Lower lobe of right lung (tissue), 2 donors: Measurements from ENCODE around the gene SSH2. TPM values are rescaled to one million over a fixed set of nuclear protein-coding genes. Genes with fewer than 3 reads are reported as not detected.
"Not testable (repeated sequence)": the region's sequence is repeated elsewhere in the genome, so short reads cannot be mapped to it uniquely, and the experiment has no call there.

Experiments used
- ATAC-seq, 2 donors: fragments of 200-7000 bp; cut with Tn5 transposase; one replicate each; pipeline ENCODE4 v1.9.1; 2020 to 2022; ENCODE audit warnings: mild to moderate bottlenecking in 2 of 2, moderate library complexity in 2 of 2
- DNase-seq: peaks from one replicate; pipeline ENCODE4 v3.0.0-alpha.2; 2020
- H3K27ac ChIP-seq: fragments of 200-600 bp; one replicate; pipeline ENCODE4 v1.8.0; 2022
- H3K27me3 ChIP-seq: fragments of 200-600 bp; one replicate; pipeline ENCODE4 v1.8.0; 2022; ENCODE audit warnings: low read depth
- H3K36me3 ChIP-seq: fragments of 200-600 bp; one replicate; pipeline ENCODE4 v1.8.0; 2022; ENCODE audit warnings: mild to moderate bottlenecking
- H3K4me1 ChIP-seq: fragments of 200-600 bp; one replicate; pipeline ENCODE4 v1.8.0; 2022
- H3K4me3 ChIP-seq: fragments of 200-600 bp; one replicate; pipeline ENCODE4 v1.8.0; 2022; ENCODE audit warnings: mild to moderate bottlenecking
- H3K9me3 ChIP-seq: fragments of 200-600 bp; one replicate; pipeline ENCODE4 v1.8.0; 2022
- CTCF ChIP-seq: fragments of 200-600 bp; IDR thresholded peaks from one replicate; pipeline ENCODE4 v1.8.0; 2022; ENCODE audit warnings: antibody characterized with exemption, mild to moderate bottlenecking
- intact Hi-C: fragments of 100-400 bp; cut with DNase I; formaldehyde crosslinking; loops from one replicate; pipeline ENCODE4 v1.11.0; 2022
- total RNA-seq: library from RNA; stranded (reverse); fragmentation: NEBNext Ultra II Directional; extraction: Animal tissue kit (Norgen Biotek cat#: 25700); gene quantifications from one replicate; pipeline ENCODE4 v1.2.1, GENCODE V29; 2021
- donor health status: DM: no; HTN: yes; CAD: no; lungs with severe emphysema.

The SSH2 gene
- total RNA-seq, 1 donor from 2014 or later = 105 TPM

DNA sequence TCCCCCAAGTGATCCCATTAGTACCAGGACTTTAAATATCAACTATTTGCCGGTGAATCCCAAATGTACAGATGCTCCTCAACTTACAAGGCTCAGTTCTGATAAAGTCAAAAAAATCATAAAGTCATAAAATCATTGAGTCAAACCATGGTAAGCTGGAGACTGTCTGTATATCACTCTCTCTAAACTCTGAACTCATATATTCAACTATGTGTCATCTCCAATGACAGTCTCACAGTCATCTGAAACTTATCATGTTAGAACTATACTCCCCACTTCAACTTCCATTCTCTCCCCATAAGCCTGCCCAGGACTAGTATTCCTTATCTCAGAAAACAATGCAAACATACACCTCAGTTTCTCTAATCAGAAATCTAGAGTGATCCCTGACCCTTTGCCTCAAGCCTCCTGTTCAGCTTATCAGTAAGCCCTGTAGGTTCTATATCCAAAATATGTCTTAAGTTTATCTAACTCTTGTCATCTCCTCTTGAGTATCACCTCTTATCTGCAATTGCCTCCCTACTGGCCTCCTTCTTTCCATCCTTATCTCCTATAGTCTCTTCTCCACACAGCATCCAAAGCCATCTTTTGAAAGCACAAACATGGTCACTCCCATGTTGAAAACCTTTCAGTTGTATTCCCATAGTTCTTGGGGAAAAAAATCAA is 55.0 kb downstream of the SSH2 start:
- no peaks in the 10 kb centered on the region for H3K27me3 ChIP-seq
- H3K4me3 ChIP-seq = no peak overlapping the region
- no peak for TF ChIP-seq CTCF
- H3K36me3 ChIP-seq = no peaks in the 10 kb centered on the region
- H3K9me3 ChIP-seq = no peaks in the 10 kb centered on the region
- intact Hi-C loops = no loop called here
- ATAC-seq = no peak
- DNase-seq = no peak
- no peak overlapping the region for H3K27ac ChIP-seq
- H3K4me1 ChIP-seq = peaks cover 8% of the 10 kb centered on the region

GRCh38 chr17:29874358-29874757 is 55.7 kb downstream of the SSH2 start:
- H3K4me1 ChIP-seq, H3K4me3 ChIP-seq, intact Hi-C loops, DNase-seq, ATAC-seq, H3K27ac ChIP-seq, H3K9me3 ChIP-seq, H3K27me3 ChIP-seq, H3K36me3 ChIP-seq: not testable (repeated sequence)

DNA sequence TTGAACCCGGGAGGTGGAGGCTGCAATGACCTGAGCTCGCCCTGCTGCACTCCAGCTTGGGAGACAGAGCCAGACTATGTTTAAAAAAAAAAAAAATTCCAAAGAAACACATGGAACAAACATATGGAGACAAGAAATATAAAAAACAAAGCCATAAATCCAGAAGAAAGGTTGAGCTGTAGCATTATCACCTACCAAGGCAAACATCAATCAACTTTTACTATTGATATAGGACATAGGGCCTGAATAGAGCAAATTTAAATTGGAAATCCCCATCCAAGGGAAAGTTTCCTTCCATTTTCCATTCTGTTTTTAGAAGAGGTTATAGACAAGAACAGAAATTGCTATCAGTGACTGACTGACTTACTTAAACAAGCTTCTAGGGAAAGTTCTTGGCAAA is 56.6 kb downstream of the SSH2 start:
- Histone ChIP-seq H3K4me3 (no peak overlapping the region), H3K4me1 (peaks cover 8% of the 10 kb centered on the region), H3K36me3 (no peaks in the 10 kb centered on the region), H3K27ac (no peak overlapping the region), H3K9me3 (no peaks in the 10 kb centered on the region), H3K27me3 (no peaks in the 10 kb centered on the region)
- intact Hi-C loops = no loop called here
- ATAC-seq = no peak
- no peak for TF ChIP-seq CTCF
- DNase-seq = no peak

- Histone ChIP-seq H3K36me3 (no peaks in the 10 kb centered on the region), H3K9me3 (no peaks in the 10 kb centered on the region), H3K27ac (no peak overlapping the region), H3K27me3 (no peaks in the 10 kb centered on the region), H3K4me3 (no peak overlapping the region), H3K4me1 (peaks cover 11% of the 10 kb centered on the region)
- ATAC-seq = no peak
- TF ChIP-seq CTCF = no peak
- DNase-seq = no peak
- intact Hi-C loops = no loop called here
Measured at GRCh38 chr17:29870836-29871465, 59.1 kb downstream of the SSH2 start.

GRCh38 chr17:29867643-29868181 is 62.3 kb downstream of the SSH2 start:
- DNase-seq = no peak
- no peaks in the 10 kb centered on the region for H3K27me3 ChIP-seq
- no peaks in the 10 kb centered on the region for H3K9me3 ChIP-seq
- intact Hi-C loops = no loop called here
- H3K4me3 ChIP-seq = no peak overlapping the region
- no peak for ATAC-seq
- H3K36me3 ChIP-seq = no peaks in the 10 kb centered on the region
- peak; percentile 19 for TF ChIP-seq CTCF
- peaks cover 11% of the 10 kb centered on the region for H3K4me1 ChIP-seq
- H3K27ac ChIP-seq = no peak overlapping the region

DNA sequence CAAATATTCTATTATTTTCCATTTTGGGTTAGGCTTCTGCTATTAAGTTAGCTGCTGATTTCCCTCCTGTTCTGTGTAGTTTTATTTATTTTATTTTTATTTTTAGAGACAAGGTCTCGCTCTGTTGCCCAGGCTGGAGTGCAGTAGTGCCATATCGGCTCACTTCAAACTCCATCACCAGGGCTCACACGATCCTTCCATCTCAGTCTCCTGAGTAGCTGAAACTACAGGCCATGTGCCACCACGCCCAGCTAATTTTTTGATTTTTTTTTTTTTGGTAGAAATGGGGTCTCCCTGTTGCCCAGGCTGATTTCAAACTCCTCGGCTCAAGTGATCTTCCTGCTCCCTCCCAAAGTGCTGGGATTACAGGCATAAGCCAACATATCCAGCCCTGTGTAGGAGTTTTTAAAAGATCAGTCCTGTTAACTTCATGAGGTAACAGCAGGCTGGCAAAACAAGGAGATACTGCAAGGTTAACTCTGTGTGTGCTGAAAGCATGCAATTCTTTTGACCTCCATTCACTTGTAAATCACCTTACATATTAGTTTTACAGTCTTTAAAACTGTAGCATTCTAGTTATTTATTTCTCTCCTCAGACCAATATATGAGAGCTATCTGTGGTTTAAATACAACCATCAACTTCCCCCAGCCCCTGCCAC is 63.2 kb downstream of the SSH2 start:
- Histone ChIP-seq H3K9me3 (no peaks in the 10 kb centered on the region), H3K36me3 (no peaks in the 10 kb centered on the region), H3K27me3 (no peaks in the 10 kb centered on the region), H3K27ac (no peak overlapping the region), H3K4me1 (peaks cover 11% of the 10 kb centered on the region), H3K4me3 (no peak overlapping the region)
- DNase-seq = no peak
- intact Hi-C loops = no loop called here
- no peak for TF ChIP-seq CTCF
- ATAC-seq = no peak
